ENCODE data around the gene INTS2.

INTS2 gene

DNA sequence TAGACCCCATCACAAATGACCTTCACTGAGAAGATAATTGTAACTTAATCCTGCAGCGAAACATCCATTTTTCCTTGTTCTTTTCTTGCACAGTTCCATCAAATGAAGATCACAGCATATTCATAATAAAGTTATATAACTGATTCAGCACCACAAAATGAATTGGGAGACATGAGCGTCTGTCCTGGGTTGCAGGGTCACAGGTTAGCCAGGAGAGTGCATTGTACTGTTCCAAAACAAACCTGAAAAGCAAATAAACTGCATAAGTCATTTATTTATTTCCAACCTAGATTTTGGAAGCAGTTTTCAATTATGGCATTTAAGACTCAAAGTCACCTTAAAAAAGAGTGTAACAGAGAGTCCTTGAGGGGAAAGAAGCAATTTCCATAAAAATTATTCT is 18.6 kb upstream of the INTS2 start:
- H3K9me3 ChIP-seq (ENCODE audit: insufficient read depth, low read length), result no peaks in the 10 kb centered on the region
- H3K79me2 ChIP-seq (ENCODE audit: insufficient read depth, low read length), result no peaks in the 10 kb centered on the region
- H4K20me1 ChIP-seq (ENCODE audit: low read depth, low read length), result no peaks in the 10 kb centered on the region
- no peak overlapping the region for H2AFZ ChIP-seq (ENCODE audit: low read depth, low read length, severe bottlenecking)
- H3K36me3 ChIP-seq (ENCODE audit: low read length), result peaks cover 67% of the 10 kb centered on the region
- H3K27me3 ChIP-seq (ENCODE audit: low read length), result no peaks in the 10 kb centered on the region
- H3K9ac ChIP-seq (ENCODE audit: low read length), result no peak overlapping the region
- no peaks in the 10 kb centered on the region for H3K9me2 ChIP-seq (replicated peaks; ENCODE audit: insufficient read depth, low read length)
- TF ChIP-seq, protein P1, sequence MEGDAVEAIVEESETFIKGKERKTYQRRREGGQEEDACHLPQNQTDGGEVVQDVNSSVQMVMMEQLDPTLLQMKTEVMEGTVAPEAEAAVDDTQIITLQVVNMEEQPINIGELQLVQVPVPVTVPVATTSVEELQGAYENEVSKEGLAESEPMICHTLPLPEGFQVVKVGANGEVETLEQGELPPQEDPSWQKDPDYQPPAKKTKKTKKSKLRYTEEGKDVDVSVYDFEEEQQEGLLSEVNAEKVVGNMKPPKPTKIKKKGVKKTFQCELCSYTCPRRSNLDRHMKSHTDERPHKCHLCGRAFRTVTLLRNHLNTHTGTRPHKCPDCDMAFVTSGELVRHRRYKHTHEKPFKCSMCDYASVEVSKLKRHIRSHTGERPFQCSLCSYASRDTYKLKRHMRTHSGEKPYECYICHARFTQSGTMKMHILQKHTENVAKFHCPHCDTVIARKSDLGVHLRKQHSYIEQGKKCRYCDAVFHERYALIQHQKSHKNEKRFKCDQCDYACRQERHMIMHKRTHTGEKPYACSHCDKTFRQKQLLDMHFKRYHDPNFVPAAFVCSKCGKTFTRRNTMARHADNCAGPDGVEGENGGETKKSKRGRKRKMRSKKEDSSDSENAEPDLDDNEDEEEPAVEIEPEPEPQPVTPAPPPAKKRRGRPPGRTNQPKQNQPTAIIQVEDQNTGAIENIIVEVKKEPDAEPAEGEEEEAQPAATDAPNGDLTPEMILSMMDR (IDR thresholded peaks at IDR 0.05; ENCODE audit: insufficient read depth, low read length, poor library complexity, severe bottlenecking), result no peak
- TF ChIP-seq EZH2phosphoT487 (conservative IDR thresholded peaks at IDR 0.05; ENCODE audit: low read length), result no peak
- H3F3A ChIP-seq (ENCODE audit: insufficient read depth), result 0 out of 2 replicates have a peak, but pooled peaks cover 5% of the 10 kb centered on the region
- no peak overlapping the region for H3K4me3 ChIP-seq (ENCODE audit: insufficient read depth, low read length, poor library complexity, severe bottlenecking)
- no peak overlapping the region for H3K27ac ChIP-seq (ENCODE audit: low read depth, low read length)
- H3K4me2 ChIP-seq (ENCODE audit: low read depth, low read length, poor library complexity, severe bottlenecking), result no peak overlapping the region

DNA sequence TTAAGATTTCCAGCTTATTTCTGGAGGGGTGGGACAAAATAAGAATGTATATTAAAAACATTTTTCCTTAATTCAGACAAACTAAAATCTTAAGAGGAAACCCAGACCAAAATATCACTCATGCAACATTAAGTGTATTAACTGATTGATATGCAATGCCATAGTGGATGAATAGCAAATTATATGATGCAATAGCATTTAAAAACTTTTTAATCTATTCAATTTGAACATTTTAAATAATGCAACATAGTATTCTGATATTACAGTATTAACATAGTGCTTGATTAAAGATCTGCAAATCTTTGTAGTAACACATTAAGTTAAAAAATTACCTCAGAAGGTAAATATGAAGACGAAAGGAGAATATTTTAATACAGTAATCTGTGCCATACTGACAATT is 15.3 kb upstream of the INTS2 start:
- Histone ChIP-seq H3F3A (ENCODE audit: insufficient read depth) (0 out of 2 replicates have a peak, but pooled peaks cover 5% of the 10 kb centered on the region), H3K27me3 (ENCODE audit: low read length) (no peaks in the 10 kb centered on the region), H2AFZ (ENCODE audit: low read depth, low read length, severe bottlenecking) (no peak overlapping the region), H3K4me2 (ENCODE audit: low read depth, low read length, poor library complexity, severe bottlenecking) (no peak overlapping the region), H3K27ac (ENCODE audit: low read depth, low read length) (no peak overlapping the region), H3K79me2 (ENCODE audit: insufficient read depth, low read length) (no peaks in the 10 kb centered on the region), H3K9me3 (ENCODE audit: insufficient read depth, low read length) (no peaks in the 10 kb centered on the region), H3K9me2 (replicated peaks; ENCODE audit: insufficient read depth, low read length) (no peaks in the 10 kb centered on the region), H3K4me3 (ENCODE audit: insufficient read depth, low read length, poor library complexity, severe bottlenecking) (no peak overlapping the region), H4K20me1 (ENCODE audit: low read depth, low read length) (no peaks in the 10 kb centered on the region), H3K9ac (ENCODE audit: low read length) (no peak overlapping the region), H3K36me3 (ENCODE audit: low read length) (peaks cover 57% of the 10 kb centered on the region)
- TF ChIP-seq, protein P1 (IDR thresholded peaks at IDR 0.05; ENCODE audit: insufficient read depth, low read length, poor library complexity, severe bottlenecking), result no peak
- no peak for TF ChIP-seq EZH2phosphoT487 (conservative IDR thresholded peaks at IDR 0.05; ENCODE audit: low read length)

DNA sequence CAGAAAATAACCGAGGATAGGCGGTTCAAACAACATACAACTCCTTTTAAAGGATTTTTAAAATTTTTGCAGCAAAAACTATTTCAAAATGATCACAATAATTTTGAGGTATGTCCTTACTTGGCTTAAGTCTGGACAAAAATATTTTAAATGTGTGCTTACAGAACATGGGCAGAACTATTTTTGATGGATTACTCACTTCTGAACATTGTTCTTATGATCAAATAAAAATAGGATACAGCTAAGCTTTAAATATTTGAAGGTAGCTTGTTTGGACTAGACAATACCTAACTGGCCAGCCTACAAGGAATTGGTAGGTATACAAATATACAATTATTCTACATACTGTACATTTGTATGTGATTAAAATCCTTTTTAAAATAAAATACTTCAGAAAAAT is 14.3 kb upstream of the INTS2 start:
- no peaks in the 10 kb centered on the region for H4K20me1 ChIP-seq (ENCODE audit: low read depth, low read length)

More for the DNA sequence above, 14.3 kb upstream of the INTS2 start:
- Histone ChIP-seq H3K79me2 (ENCODE audit: insufficient read depth, low read length) (no peaks in the 10 kb centered on the region), H3K27ac (ENCODE audit: low read depth, low read length) (no peak overlapping the region), H3K9me3 (ENCODE audit: insufficient read depth, low read length) (no peaks in the 10 kb centered on the region), H3K27me3 (ENCODE audit: low read length) (no peaks in the 10 kb centered on the region), H3F3A (ENCODE audit: insufficient read depth) (0 out of 2 replicates have a peak, but pooled peaks cover 5% of the 10 kb centered on the region), H3K4me3 (ENCODE audit: insufficient read depth, low read length, poor library complexity, severe bottlenecking) (no peak overlapping the region), H3K36me3 (ENCODE audit: low read length) (peaks cover 48% of the 10 kb centered on the region), H3K4me2 (ENCODE audit: low read depth, low read length, poor library complexity, severe bottlenecking) (no peak overlapping the region), H2AFZ (ENCODE audit: low read depth, low read length, severe bottlenecking) (no peak overlapping the region), H3K9me2 (replicated peaks; ENCODE audit: insufficient read depth, low read length) (no peaks in the 10 kb centered on the region), H3K9ac (ENCODE audit: low read length) (no peak overlapping the region)
- TF ChIP-seq EZH2phosphoT487 (conservative IDR thresholded peaks at IDR 0.05; ENCODE audit: low read length), result no peak
- TF ChIP-seq, protein P1 (IDR thresholded peaks at IDR 0.05; ENCODE audit: insufficient read depth, low read length, poor library complexity, severe bottlenecking), result no peak
